Eye (tissue), 1 donor: ENCODE data around the gene PLD2.
"Not testable (repeated sequence)": the region's sequence is repeated elsewhere in the genome, so short reads cannot be mapped to it uniquely, and the experiment has no call there.

ENCODE experiments used
- DNase-seq: peaks from one replicate; pipeline ENCODE4 v3.0.0-alpha.2; 2015

Gene PLD2

DNA sequence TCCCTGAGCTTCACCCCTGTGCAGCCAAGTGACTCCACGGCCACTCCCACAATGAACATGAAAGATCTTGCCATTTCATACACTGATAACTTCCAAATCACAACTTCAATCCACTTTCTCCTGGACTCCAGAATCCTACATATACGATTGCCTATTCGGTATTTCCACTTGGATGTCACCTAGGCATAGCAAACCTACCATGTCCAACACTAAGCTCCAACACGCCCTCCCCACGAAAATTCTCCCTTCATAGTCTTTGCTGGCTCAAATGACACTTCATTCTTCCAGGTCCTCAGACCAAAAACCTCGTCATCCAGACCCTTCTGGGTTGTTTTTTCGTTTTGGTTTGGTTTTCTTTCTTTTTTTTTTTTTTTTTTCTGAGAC, 16.3 kb upstream of the PLD2 start:
- DNase-seq, result peak; percentile 31

GRCh38 chr17:4795168-4795567, 11.8 kb upstream of the PLD2 start:
- no peak for DNase-seq

GRCh38 chr17:4796552-4796920, 10.4 kb upstream of the PLD2 start:
- no peak for DNase-seq

- no peak for DNase-seq
These were observed 6.3 kb upstream of the PLD2 start for GRCh38 chr17:4800462-4801196.

GRCh38 chr17:4802228-4802627, 4.7 kb upstream of the PLD2 start, which contains the start of gene C17orf114:
C17orf114 (minus strand) TSS chr17:4802328.
- no peak for DNase-seq

- DNase-seq, result peak; percentile 23
These were observed 536 bp upstream of the PLD2 start for GRCh38 chr17:4806456-4806776.

DNA sequence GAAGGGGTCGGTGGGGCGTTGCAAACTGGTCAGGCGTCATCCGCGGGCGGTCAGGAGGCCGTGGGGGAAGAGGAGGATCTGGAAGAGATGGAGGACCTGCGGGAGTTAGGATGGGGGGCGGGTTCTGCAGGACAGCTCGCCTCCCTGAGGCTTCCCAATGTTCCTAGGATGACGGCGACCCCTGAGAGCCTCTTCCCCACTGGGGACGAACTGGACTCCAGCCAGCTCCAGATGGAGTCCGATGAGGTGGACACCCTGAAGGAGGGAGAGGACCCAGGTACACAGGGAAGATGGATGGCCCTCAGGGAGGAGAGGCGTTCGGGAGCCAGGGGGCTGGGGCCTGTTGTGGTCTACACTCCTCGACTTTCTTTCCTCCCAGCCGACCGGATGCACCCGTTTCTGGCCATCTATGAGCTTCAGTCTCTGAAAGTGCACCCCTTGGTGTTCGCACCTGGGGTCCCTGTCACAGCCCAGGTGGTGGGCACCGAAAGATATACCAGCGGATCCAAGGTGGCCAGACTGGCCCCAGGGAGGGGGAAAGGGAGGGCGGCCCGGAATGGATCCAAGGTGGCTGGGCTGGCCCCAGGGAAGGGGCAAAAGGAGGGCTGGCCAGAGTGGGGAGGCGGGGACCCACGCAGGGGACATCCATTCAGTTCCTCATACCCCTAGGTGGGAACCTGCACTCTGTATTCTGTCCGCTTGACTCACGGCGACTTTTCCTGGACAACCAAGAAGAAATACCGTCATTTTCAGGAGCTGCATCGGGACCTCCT, 839 bp downstream of the PLD2 start:
- no peak for DNase-seq

- DNase-seq, result no peak
These were observed 1.4 kb downstream of the PLD2 start for GRCh38 chr17:4808378-4808767.

GRCh38 chr17:4810696-4811290, 3.8 kb downstream of the PLD2 start:
- peak; percentile 51 for DNase-seq

- no peak for DNase-seq
These were observed 4.5 kb downstream of the PLD2 start for GRCh38 chr17:4811471-4811870.

GRCh38 chr17:4812690-4813089, 5.7 kb downstream of the PLD2 start:
- DNase-seq, result no peak

GRCh38 chr17:4815043-4815675, 8.2 kb downstream of the PLD2 start:
- DNase-seq, result no peak

- DNase-seq, result no peak
These were observed 9.9 kb downstream of the PLD2 start for GRCh38 chr17:4816826-4817225.

- no peak for DNase-seq
These were observed 11.3 kb downstream of the PLD2 start for GRCh38 chr17:4818276-4818675.

DNA sequence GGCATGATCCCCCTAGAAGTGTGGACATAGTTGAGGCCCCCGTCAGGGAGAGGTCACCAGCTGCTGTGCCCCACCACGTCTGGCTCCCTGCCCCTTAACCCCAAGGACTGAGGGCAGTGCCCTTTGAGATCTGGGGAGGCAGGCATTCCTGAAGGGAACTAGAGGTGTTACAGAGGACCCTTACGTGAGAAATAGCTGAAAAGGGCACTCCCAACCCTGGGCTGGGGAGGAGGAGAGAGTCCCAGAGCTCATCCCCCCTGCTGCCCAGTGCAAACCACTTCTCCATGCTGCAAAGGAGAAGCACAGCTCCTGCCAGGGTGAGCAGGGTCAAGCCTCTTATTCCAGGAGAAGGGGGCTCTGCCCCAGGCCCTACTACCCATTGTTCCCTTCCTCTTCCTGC, 15.9 kb downstream of the PLD2 start:
- no peak for DNase-seq

- no peak for DNase-seq
These were observed 16.6 kb downstream of the PLD2 start for GRCh38 chr17:4823373-4824089.

- peak; percentile 17 for DNase-seq
These were observed 20.4 kb downstream of the PLD2 start for GRCh38 chr17:4827399-4827798.

DNA sequence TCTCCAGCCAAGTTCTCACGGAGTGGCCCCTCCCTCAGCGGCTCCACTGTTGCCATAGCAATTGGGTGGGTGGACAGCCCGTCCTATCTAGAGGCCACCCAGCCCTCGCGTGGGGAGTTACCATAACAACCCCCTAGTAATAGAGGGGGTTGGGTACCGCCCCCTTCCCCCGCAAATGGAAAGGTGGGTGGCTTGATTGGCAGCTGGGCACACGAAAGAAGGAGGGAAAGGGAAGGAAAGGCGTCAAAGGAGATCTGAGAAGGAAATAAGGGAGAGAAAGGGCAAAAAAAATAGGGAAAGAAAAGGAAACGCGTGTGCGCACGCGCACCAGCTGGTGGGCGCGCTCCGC, 25.9 kb downstream of the PLD2 start:
- DNase-seq, result not testable (repeated sequence)

- peak; percentile 96 for DNase-seq
These were observed 26.4 kb downstream of the PLD2 start, which contains the start of gene MINK1 for GRCh38 chr17:4833178-4833940. MINK1 (plus strand) TSS chr17:4833340; CDS start chr17:4833584, 244 bp downstream.

GRCh38 chr17:4833941-4834680, 27.2 kb downstream of the PLD2 start:
- DNase-seq, result peak; percentile 72

GRCh38 chr17:4834681-4835020, 27.7 kb downstream of the PLD2 start:
- DNase-seq, result no peak

DNA sequence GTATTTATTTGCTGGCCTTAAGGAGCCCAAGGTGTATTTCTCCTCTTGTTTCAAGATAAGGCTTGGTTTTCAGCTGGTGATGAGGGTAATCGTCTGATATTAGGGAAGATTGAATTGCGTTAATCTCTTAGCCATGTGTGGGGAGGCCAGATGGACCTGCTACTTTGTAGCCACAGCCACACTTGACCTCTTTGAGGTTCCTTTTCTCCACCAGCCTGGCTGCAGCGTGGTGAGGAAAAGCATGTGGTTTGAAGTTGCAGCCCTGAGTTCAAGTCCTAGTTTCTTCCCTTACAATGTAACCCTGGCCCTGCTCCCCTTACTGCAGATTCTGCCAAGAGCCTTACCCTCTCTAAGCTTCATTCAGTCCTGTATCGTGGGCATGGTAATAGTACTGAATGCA, 29.3 kb downstream of the PLD2 start:
- no peak for DNase-seq
